ENCODE data around the gene LRMDA. TPM values are rescaled to one million over a fixed set of nuclear protein-coding genes. Genes with fewer than 3 reads are reported as not detected.

Gene LRMDA
- total and polyA plus RNA-seq, 2 of the 4 experiments (the other 2 are of a cell fraction) = 0.07 TPM; not detected in 1

DNA sequence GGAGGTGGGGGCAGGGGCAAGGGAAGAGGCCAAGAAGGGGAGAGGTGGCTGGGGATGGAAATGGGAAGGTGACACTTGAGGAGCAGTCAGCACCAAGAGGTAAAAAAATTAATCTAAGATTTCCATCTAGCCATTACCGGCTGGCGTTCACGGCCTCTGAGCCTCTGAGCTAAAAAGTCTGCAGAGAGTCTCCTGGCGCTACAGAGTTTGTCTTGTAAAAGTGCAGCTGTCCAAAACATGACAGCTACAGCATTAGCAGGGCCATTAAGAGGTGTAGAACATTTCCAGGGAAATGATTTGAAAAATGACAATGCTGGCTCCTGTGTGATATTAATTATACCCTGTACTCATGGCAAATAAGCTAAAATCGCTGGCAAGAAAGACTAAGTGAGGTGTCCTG lies 167.6 kb downstream of the LRMDA start:
- in situ Hi-C loops (cut with MboI; ENCODE audit: low sequenced_read_pairs) = no loop called here
- H3K79me1 ChIP-seq (ENCODE audit: low read depth in 1 of 2, low read length in 2 of 2) = no peaks in the 10 kb centered on the region
- H2BK120ac ChIP-seq (ENCODE audit: low read depth, low read length) = no peak overlapping the region
- H3K9me1 ChIP-seq (ENCODE audit: insufficient read depth, low read length) = no peaks in the 10 kb centered on the region
- H4K20me1 ChIP-seq (ENCODE audit: insufficient read depth, low read length) = no peaks in the 10 kb centered on the region
- H3K23ac ChIP-seq (ENCODE audit: low read depth, low read length) = no peak overlapping the region
- H3K14ac ChIP-seq (replicated peaks; ENCODE audit: low read depth, low read length) = no peak overlapping the region
- BruUV-seq (replicated peaks) = no TSS peak
- H4K8ac ChIP-seq (ENCODE audit: low read depth in 2 of 2, low read length in 2 of 2) = no peak overlapping the region
- H2BK15ac ChIP-seq (ENCODE audit: low read depth, low read length) = no peak overlapping the region
- no peak overlapping the region for H3K4ac ChIP-seq (ENCODE audit: low read depth, low read length)
- DNase-seq (no peak), ATAC-seq (ENCODE audit: low read depth) (no peak)
- no peak overlapping the region for H3K9ac ChIP-seq (ENCODE audit: low read depth, low read length)
- no peak overlapping the region for H3K27ac ChIP-seq (ENCODE audit: insufficient read depth, low read length)
- no peak overlapping the region for H4K5ac ChIP-seq (ENCODE audit: low read depth, low read length)
- ChIA-PET CTCF (no interaction called here), POLR2A (ENCODE audit: unreplicated experiment) (no interaction called here)
- TF ChIP-seq RAD21 (IDR thresholded peaks at IDR 0.05; ENCODE audit: low read length) = no peak
- no peak for TF ChIP-seq SMC3 (IDR thresholded peaks at IDR 0.05; ENCODE audit: low read depth, low read length)
- no peak for TF ChIP-seq NFE2L2 (IDR thresholded peaks at IDR 0.05; ENCODE audit: low read depth, low read length)
- TF ChIP-seq RCOR1 (IDR thresholded peaks at IDR 0.05; ENCODE audit: insufficient replicate concordance, low read length) = no peak
- no peak for TF ChIP-seq CEBPB (IDR thresholded peaks at IDR 0.05; ENCODE audit: low read depth, low read length)
- TF ChIP-seq MAZ (IDR thresholded peaks at IDR 0.05; ENCODE audit: borderline replicate concordance, low read depth, low read length) = no peak
- no peak for TF ChIP-seq FOS (IDR thresholded peaks at IDR 0.05; ENCODE audit: low read depth, low read length)
- no peak for TF ChIP-seq MAFK (IDR thresholded peaks at IDR 0.05; ENCODE audit: low read depth, low read length)
- no peak for TF ChIP-seq POLR2A (IDR thresholded peaks at IDR 0.05; ENCODE audit: low read depth, low read length)
- TF ChIP-seq, protein P1, sequence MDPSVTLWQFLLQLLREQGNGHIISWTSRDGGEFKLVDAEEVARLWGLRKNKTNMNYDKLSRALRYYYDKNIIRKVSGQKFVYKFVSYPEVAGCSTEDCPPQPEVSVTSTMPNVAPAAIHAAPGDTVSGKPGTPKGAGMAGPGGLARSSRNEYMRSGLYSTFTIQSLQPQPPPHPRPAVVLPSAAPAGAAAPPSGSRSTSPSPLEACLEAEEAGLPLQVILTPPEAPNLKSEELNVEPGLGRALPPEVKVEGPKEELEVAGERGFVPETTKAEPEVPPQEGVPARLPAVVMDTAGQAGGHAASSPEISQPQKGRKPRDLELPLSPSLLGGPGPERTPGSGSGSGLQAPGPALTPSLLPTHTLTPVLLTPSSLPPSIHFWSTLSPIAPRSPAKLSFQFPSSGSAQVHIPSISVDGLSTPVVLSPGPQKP (IDR thresholded peaks at IDR 0.05; ENCODE audit: borderline replicate concordance, low read depth, low read length) = no peak
- TF ChIP-seq RFX5 (IDR thresholded peaks at IDR 0.05; ENCODE audit: low read depth, low read length) = no peak
- TF ChIP-seq, protein P2, sequence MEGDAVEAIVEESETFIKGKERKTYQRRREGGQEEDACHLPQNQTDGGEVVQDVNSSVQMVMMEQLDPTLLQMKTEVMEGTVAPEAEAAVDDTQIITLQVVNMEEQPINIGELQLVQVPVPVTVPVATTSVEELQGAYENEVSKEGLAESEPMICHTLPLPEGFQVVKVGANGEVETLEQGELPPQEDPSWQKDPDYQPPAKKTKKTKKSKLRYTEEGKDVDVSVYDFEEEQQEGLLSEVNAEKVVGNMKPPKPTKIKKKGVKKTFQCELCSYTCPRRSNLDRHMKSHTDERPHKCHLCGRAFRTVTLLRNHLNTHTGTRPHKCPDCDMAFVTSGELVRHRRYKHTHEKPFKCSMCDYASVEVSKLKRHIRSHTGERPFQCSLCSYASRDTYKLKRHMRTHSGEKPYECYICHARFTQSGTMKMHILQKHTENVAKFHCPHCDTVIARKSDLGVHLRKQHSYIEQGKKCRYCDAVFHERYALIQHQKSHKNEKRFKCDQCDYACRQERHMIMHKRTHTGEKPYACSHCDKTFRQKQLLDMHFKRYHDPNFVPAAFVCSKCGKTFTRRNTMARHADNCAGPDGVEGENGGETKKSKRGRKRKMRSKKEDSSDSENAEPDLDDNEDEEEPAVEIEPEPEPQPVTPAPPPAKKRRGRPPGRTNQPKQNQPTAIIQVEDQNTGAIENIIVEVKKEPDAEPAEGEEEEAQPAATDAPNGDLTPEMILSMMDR (conservative IDR thresholded peaks at IDR 0.05; ENCODE audit: low read depth, low read length) = no peak
- no peaks in the 10 kb centered on the region for H3K4me1 ChIP-seq (ENCODE audit: control insufficient read depth, insufficient read depth, low read length)
- no peak overlapping the region for H2BK5ac ChIP-seq (ENCODE audit: low read depth, low read length, poor library complexity, severe bottlenecking)
- H3K56ac ChIP-seq (ENCODE audit: extremely low read depth, insufficient read depth, low read length) = no peak overlapping the region
- intact Hi-C loops (cut with micrococcal nuclease) = no loop called here
- no peak overlapping the region for H4K91ac ChIP-seq (ENCODE audit: insufficient read depth, low read depth, low read length)
- no peak overlapping the region for H2AK9ac ChIP-seq (replicated peaks; ENCODE audit: low read depth, low read length, poor library complexity)
- no peak overlapping the region for H2BK20ac ChIP-seq (ENCODE audit: low read depth, low read length)
- H3K4me3 ChIP-seq (ENCODE audit: insufficient read depth, low read depth, low read length) = no peak overlapping the region
- H3K36me3 ChIP-seq (ENCODE audit: control insufficient read depth, insufficient read depth, low read length) = no peaks in the 10 kb centered on the region
- H3K4me2 ChIP-seq (ENCODE audit: low read depth, low read length) = no peak overlapping the region
- H3K27me3 ChIP-seq (ENCODE audit: control insufficient read depth, insufficient read depth, low read length) = no peaks in the 10 kb centered on the region; the same call in 1 of the 2 replicates
- no peak overlapping the region for H2AFZ ChIP-seq (replicated peaks; ENCODE audit: low read length, poor library complexity)
- H3K18ac ChIP-seq (ENCODE audit: low read depth, low read length) = no peak overlapping the region
- H2AK5ac ChIP-seq (ENCODE audit: low read depth, low read length) = no peak overlapping the region
- H3K9me3 ChIP-seq (ENCODE audit: control insufficient read depth, insufficient read depth, low read length) = no peaks in the 10 kb centered on the region
- 66% methylated on average over 4 of the region's 5 CpGs; no CpG with 5 or more reads in 1 of the 2 experiments for WGBS, 2 experiments (ENCODE audit: extremely low coverage in 2 of 2, insufficient read length in 1 of 2)
- dilution Hi-C loops (cut with HindIII; ENCODE audit: low sequenced_read_pairs, unreplicated experiment) = no loop called here

All from IMR-90 (cell line).